Measurements from ENCODE around the gene FCRL2. TPM values are rescaled to one million over a fixed set of nuclear protein-coding genes. Genes with fewer than 3 reads are reported as not detected.

The FCRL2 gene
- total RNA-seq, 4 donors from 2014 or later = 0.27 TPM; not detected in 3

- Histone ChIP-seq H3K4me3 (no peak overlapping the region), H3K27ac (no peak overlapping the region), H3K27me3 (no peaks in the 10 kb centered on the region), H3K9me3 (no peaks in the 10 kb centered on the region), H3K36me3 (no peaks in the 10 kb centered on the region), H3K4me1 (no peaks in the 10 kb centered on the region)
- 76 to 77% methylated on average over 5 of the region's 5 CpGs for WGBS, 2 donors (ENCODE audit: low coverage in 1 of 2)
- ATAC-seq = no peak
- no peak for TF ChIP-seq POLR2A (IDR thresholded peaks at IDR 0.05)
- TF ChIP-seq, protein P1, sequence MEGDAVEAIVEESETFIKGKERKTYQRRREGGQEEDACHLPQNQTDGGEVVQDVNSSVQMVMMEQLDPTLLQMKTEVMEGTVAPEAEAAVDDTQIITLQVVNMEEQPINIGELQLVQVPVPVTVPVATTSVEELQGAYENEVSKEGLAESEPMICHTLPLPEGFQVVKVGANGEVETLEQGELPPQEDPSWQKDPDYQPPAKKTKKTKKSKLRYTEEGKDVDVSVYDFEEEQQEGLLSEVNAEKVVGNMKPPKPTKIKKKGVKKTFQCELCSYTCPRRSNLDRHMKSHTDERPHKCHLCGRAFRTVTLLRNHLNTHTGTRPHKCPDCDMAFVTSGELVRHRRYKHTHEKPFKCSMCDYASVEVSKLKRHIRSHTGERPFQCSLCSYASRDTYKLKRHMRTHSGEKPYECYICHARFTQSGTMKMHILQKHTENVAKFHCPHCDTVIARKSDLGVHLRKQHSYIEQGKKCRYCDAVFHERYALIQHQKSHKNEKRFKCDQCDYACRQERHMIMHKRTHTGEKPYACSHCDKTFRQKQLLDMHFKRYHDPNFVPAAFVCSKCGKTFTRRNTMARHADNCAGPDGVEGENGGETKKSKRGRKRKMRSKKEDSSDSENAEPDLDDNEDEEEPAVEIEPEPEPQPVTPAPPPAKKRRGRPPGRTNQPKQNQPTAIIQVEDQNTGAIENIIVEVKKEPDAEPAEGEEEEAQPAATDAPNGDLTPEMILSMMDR (IDR thresholded peaks at IDR 0.05) = no peak
- no peak for TF ChIP-seq POLR2AphosphoS5 (IDR thresholded peaks at IDR 0.05)
- no peak for TF ChIP-seq EP300 (IDR thresholded peaks at IDR 0.05)
Observed at GRCh38 chr1:157702308-157702825, 74.6 kb downstream of the FCRL2 start.

GRCh38 chr1:157700732-157701131 is 76.2 kb downstream of the FCRL2 start, which contains the start of gene FCRL3:
Gene FCRL3 (minus strand): TSS chr1:157700769. CDS start chr1:157700489, 280 bp downstream.
- H3K36me3 ChIP-seq = no peaks in the 10 kb centered on the region
- H3K27me3 ChIP-seq = peaks cover 6% of the 10 kb centered on the region
- 72 to 87% methylated on average over 3 to 4 of the region's 4 CpGs for WGBS, 2 donors (ENCODE audit: low coverage in 1 of 2)
- H3K27ac ChIP-seq = no peak within 1 kb of the TSS
- no peaks in the 10 kb centered on the region for H3K4me1 ChIP-seq
- TF ChIP-seq, protein P1 (IDR thresholded peaks at IDR 0.05) = no peak
- TF ChIP-seq EP300 (IDR thresholded peaks at IDR 0.05) (no peak), POLR2A (IDR thresholded peaks at IDR 0.05) (no peak), POLR2AphosphoS5 (IDR thresholded peaks at IDR 0.05) (no peak)
- ATAC-seq = no peak
- no peak within 1 kb of the TSS for H3K4me3 ChIP-seq
- H3K9me3 ChIP-seq = no peaks in the 10 kb centered on the region

DNA sequence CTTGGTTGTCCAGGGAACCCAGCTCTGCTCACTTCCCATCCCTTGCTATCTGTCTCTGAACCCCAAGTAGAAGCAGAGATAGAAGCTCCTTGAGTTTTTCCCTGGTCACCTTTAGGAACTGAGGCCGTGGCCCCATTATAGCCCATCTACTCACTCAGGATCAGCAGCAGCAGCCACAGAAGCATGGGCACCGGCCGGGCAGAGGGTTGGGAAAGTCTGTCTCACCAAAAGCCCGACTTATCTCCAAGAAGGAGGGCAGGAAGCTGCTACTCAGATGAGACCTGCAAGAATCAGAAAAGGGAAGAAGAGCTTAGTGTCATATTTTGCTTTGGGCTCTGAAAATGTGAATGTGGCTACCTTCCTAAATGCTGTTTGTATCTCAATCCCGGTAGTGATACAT is 76.6 kb downstream of the FCRL2 start:
- no peaks in the 10 kb centered on the region for H3K36me3 ChIP-seq
- H3K4me3 ChIP-seq = no peak overlapping the region
- TF ChIP-seq EP300 (IDR thresholded peaks at IDR 0.05) (no peak), POLR2AphosphoS5 (IDR thresholded peaks at IDR 0.05) (no peak), POLR2A (IDR thresholded peaks at IDR 0.05) (no peak)
- TF ChIP-seq, protein P1 (IDR thresholded peaks at IDR 0.05) = no peak
- H3K27me3 ChIP-seq = peaks cover 11% of the 10 kb centered on the region
- no peak overlapping the region for H3K27ac ChIP-seq
- ATAC-seq = no peak
- H3K4me1 ChIP-seq = no peaks in the 10 kb centered on the region
- no peaks in the 10 kb centered on the region for H3K9me3 ChIP-seq
- WGBS, 2 donors (ENCODE audit: low coverage in 1 of 2) = 66 to 75% methylated on average over 1 to 2 of the region's 5 CpGs

GRCh38 chr1:157697781-157698569 is 79.0 kb downstream of the FCRL2 start:
- H3K9me3 ChIP-seq = no peaks in the 10 kb centered on the region
- TF ChIP-seq POLR2A (IDR thresholded peaks at IDR 0.05) (no peak), EP300 (IDR thresholded peaks at IDR 0.05) (no peak), POLR2AphosphoS5 (IDR thresholded peaks at IDR 0.05) (no peak)
- TF ChIP-seq, protein P1 (IDR thresholded peaks at IDR 0.05) = no peak
- H3K27ac ChIP-seq = no peak overlapping the region
- no peak for ATAC-seq
- H3K27me3 ChIP-seq = peaks cover 13% of the 10 kb centered on the region
- 82 to 83% methylated on average over 1 to 3 of the region's 4 CpGs for WGBS, 2 donors (ENCODE audit: low coverage in 1 of 2)
- H3K4me3 ChIP-seq = no peak overlapping the region
- H3K4me1 ChIP-seq = no peaks in the 10 kb centered on the region
- H3K36me3 ChIP-seq = no peaks in the 10 kb centered on the region
